Tibial nerve (tissue), 4 donors: ENCODE measurements around the gene PSMB1. TPM values are rescaled to one million over a fixed set of nuclear protein-coding genes. Genes with fewer than 3 reads are reported as not detected.

Experiments
- DNase-seq, 2 donors: peaks; one replicate each; pipeline ENCODE4 v3.0.0-alpha.2; 2019; ENCODE audit warnings: low spot score in 2 of 2
- H3K27ac ChIP-seq, 4 donors: fragments of 200-600 bp; sonication (generic) in 3 of 4; one replicate each; pipeline ENCODE4 v1.5.1; 2017 to 2019; ENCODE audit warnings: mild to moderate bottlenecking in 1 of 4
- H3K27me3 ChIP-seq, 2 donors: fragments of 200-600 bp; sonication (generic) in 1 of 2; one replicate each; pipeline versions ENCODE4 v1.5.1 to v1.6.0; 2017 to 2019
- H3K36me3 ChIP-seq, 3 donors: fragments of 200-600 bp; sonication (generic); one replicate each; pipeline ENCODE4 v1.5.1; 2018 to 2019
- H3K4me1 ChIP-seq, 4 donors: fragments of 200-600 bp; sonication (generic) in 3 of 4; one replicate each; pipeline ENCODE4 v1.5.1; 2017 to 2019
- H3K4me3 ChIP-seq, 4 donors: fragments of 200-600 bp; sonication (generic) in 3 of 4; one replicate each; pipeline ENCODE4 v1.5.1; 2017 to 2019; ENCODE audit warnings: mild to moderate bottlenecking in 1 of 4, moderate library complexity in 1 of 4
- H3K9me3 ChIP-seq, 4 donors: fragments of 200-600 bp; sonication (generic) in 3 of 4; one replicate each; pipeline ENCODE4 v1.5.1; 2017 to 2019
- CTCF ChIP-seq, 5 experiments: fragments of 200-600 bp in 3 of 5; fragments of 450-650 bp in 2 of 5; sonication (generic) in 3 of 5; IDR thresholded peaks; one replicate each; pipeline ENCODE4 v1.5.1; 2016 to 2019; ENCODE audit warnings: antibody characterized with exemption in 5 of 5, mild to moderate bottlenecking in 3 of 5, moderate library complexity in 2 of 5
- EP300 ChIP-seq, 2 donors: sonication (generic); formaldehyde crosslinking; IDR thresholded peaks; one replicate each; pipeline ENCODE4 v1.6.1; 2017; ENCODE audit warnings: antibody characterized with exemption in 2 of 2, mild to moderate bottlenecking in 1 of 2
- POLR2A ChIP-seq, 2 donors: fragments of 450-650 bp; IDR thresholded peaks; one replicate each; pipeline ENCODE4 v1.6.1; 2017; ENCODE audit warnings: antibody characterized with exemption in 2 of 2, mild to moderate bottlenecking in 2 of 2, moderate library complexity in 2 of 2
- WGBS, 2 donors: methylation state at CpG; one replicate each; pipeline ENCODE4 v1.1.5; 2018; 5-methylcytosine and 5-hydroxymethylcytosine counted together
- total RNA-seq, 4 donors: library from RNA; depleted of rRNA; stranded (reverse); fragments of >200 nt; gene quantifications; one replicate each; pipeline ENCODE4 v1.1.0, GENCODE V29; 2016

The PSMB1 gene
- total RNA-seq, result 100 to 1,000 TPM; 122 to 207 (median 155) TPM

- Histone ChIP-seq H3K36me3 (peaks cover 0 to 25% (median 2%) of the 10 kb centered on the region in 3 donors), H3K4me3 (peak within 1 kb of the TSS; percentile 85 to 99 (median 86)), H3K9me3 (no peaks in the 10 kb centered on the region), H3K27ac (peak within 1 kb of the TSS; percentile 92 to 97 (median 96)), H3K4me1 (peaks cover 6 to 73% (median 39%) of the 10 kb centered on the region in 4 donors), H3K27me3 (no peaks in the 10 kb centered on the region)
- TF ChIP-seq EP300 (IDR thresholded peaks at IDR 0.05) (peak; percentile 41 to 98), POLR2A (IDR thresholded peaks at IDR 0.05) (peak; percentile 87 to 93), CTCF (IDR thresholded peaks at IDR 0.05) (no peak)
- 0 to 1% methylated on average over 37 to 39 of the region's 41 CpGs for WGBS, 2 donors
- peak; percentile 89 to 93 for DNase-seq
Measured at GRCh38 chr6:170552765-170553533, at the start of gene PSMB1. TSS of gene PSMB1 (minus strand) at chr6:170553307. CDS start at chr6:170553242, 65 bp downstream.

GRCh38 chr6:170597278-170597677 is 44.2 kb upstream of the PSMB1 start:
- Histone ChIP-seq H3K36me3 (no peaks in the 10 kb centered on the region), H3K4me3 (no peak overlapping the region), H3K27ac (no peak overlapping the region), H3K9me3 (peaks cover 0 to 11% (median 0%) of the 10 kb centered on the region in 4 donors), H3K27me3 (no peaks in the 10 kb centered on the region), H3K4me1 (no peaks in the 10 kb centered on the region)
- TF ChIP-seq POLR2A (IDR thresholded peaks at IDR 0.05) (no peak), EP300 (IDR thresholded peaks at IDR 0.05) (no peak), CTCF (IDR thresholded peaks at IDR 0.05) (no peak)
- DNase-seq, result no peak

GRCh38 chr6:170596426-170596825 is 43.3 kb upstream of the PSMB1 start:
- Histone ChIP-seq H3K27ac (no peak overlapping the region), H3K4me3 (no peak overlapping the region), H3K9me3 (peaks cover 0 to 11% (median 0%) of the 10 kb centered on the region in 4 donors), H3K27me3 (no peaks in the 10 kb centered on the region), H3K36me3 (no peaks in the 10 kb centered on the region), H3K4me1 (no peaks in the 10 kb centered on the region)
- DNase-seq, result no peak
- TF ChIP-seq EP300 (IDR thresholded peaks at IDR 0.05) (no peak), POLR2A (IDR thresholded peaks at IDR 0.05) (no peak), CTCF (IDR thresholded peaks at IDR 0.05) (no peak)

GRCh38 chr6:170590725-170591124 is 37.6 kb upstream of the PSMB1 start:
- 80 to 86% methylated on average over 1 of the region's 1 CpG for WGBS, 2 donors
- peaks cover 0 to 19% (median 3%) of the 10 kb centered on the region in 4 donors for H3K9me3 ChIP-seq
- no peak for DNase-seq
- H3K27me3 ChIP-seq, result no peaks in the 10 kb centered on the region
- peaks cover 0 to 3% (median 0%) of the 10 kb centered on the region in 4 donors for H3K4me1 ChIP-seq
- no peaks in the 10 kb centered on the region for H3K36me3 ChIP-seq
- no peak for TF ChIP-seq POLR2A (IDR thresholded peaks at IDR 0.05)
- no peak for TF ChIP-seq EP300 (IDR thresholded peaks at IDR 0.05)
- no peak for TF ChIP-seq CTCF (IDR thresholded peaks at IDR 0.05)
- H3K27ac ChIP-seq, result no peak overlapping the region
- no peak overlapping the region for H3K4me3 ChIP-seq

GRCh38 chr6:170584954-170585498 is 31.9 kb upstream of the PSMB1 start:
- Histone ChIP-seq H3K36me3 (peaks cover 0 to 28% (median 0%) of the 10 kb centered on the region in 3 donors), H3K27me3 (no peaks in the 10 kb centered on the region), H3K9me3 (no peaks in the 10 kb centered on the region), H3K4me1 (peaks cover 0 to 24% (median 9%) of the 10 kb centered on the region in 4 donors), H3K4me3 (peak overlapping the region; percentile 66 to 92 (median 84)), H3K27ac (peak overlapping the region; percentile 79 to 90 (median 89))
- no peak for DNase-seq
- 6 to 10% methylated on average over 6 of the region's 6 CpGs for WGBS, 2 donors
- TF ChIP-seq POLR2A (IDR thresholded peaks at IDR 0.05), result no peak
- TF ChIP-seq CTCF (IDR thresholded peaks at IDR 0.05), result no peak
- TF ChIP-seq EP300 (IDR thresholded peaks at IDR 0.05), result no peak
